PFSK-1 (cell line): ENCODE measurements around the gene KERA.

Experiments
- FOXP2 ChIP-seq: optimal IDR thresholded peaks from 2 replicates; pipeline ENCODE3; 2011; ENCODE audit warnings: borderline replicate concordance, control low read depth, inconsistent platforms; ENCODE audit not compliant: insufficient read depth; ENCODE audit errors: extremely low read length, extremely low read depth
- POLR2AphosphoS5 ChIP-seq: IDR thresholded peaks from 2 replicates; pipeline ENCODE4 v1.6.1; 2012; ENCODE audit warnings: low read depth, mild to moderate bottlenecking, control low read depth, low read length, moderate library complexity
- REST ChIP-seq, 2 experiments: IDR thresholded peaks; 2 replicates each; pipeline versions ENCODE4 v1.6.1 to v1.8.0; 2011 to 2012; ENCODE audit warnings: low read depth in 2 of 2, low read length in 2 of 2, control low read depth in 1 of 2, inconsistent platforms in 1 of 2, mild to moderate bottlenecking in 1 of 2, moderate library complexity in 1 of 2; ENCODE audit not compliant: insufficient read depth in 1 of 2
- SIN3A ChIP-seq: IDR thresholded peaks from 2 replicates; pipeline ENCODE4 v1.6.1; 2012; ENCODE audit warnings: mild to moderate bottlenecking, low read length, moderate library complexity, borderline replicate concordance; ENCODE audit not compliant: insufficient read depth
- TAF1 ChIP-seq: IDR thresholded peaks from 2 replicates; pipeline ENCODE4 v1.6.1; 2012; ENCODE audit warnings: low read length, control low read depth, borderline replicate concordance; ENCODE audit not compliant: insufficient read depth

KERA gene

GRCh38 chr12:91040096-91040755, 17.6 kb downstream of the KERA start:
- TF ChIP-seq REST (IDR thresholded peaks at IDR 0.05; ENCODE audit: insufficient read depth in 1 of 2, low read depth in 2 of 2, low read length in 2 of 2) (no peak), SIN3A (no peak), POLR2AphosphoS5 (no peak), TAF1 (no peak), FOXP2 (no peak)

- TF ChIP-seq POLR2AphosphoS5: no peak
- TF ChIP-seq REST (IDR thresholded peaks at IDR 0.05; ENCODE audit: insufficient read depth in 1 of 2, low read depth in 2 of 2, low read length in 2 of 2): no peak
- TF ChIP-seq TAF1: no peak
- TF ChIP-seq SIN3A: no peak
- no peak for TF ChIP-seq FOXP2
Measured at GRCh38 chr12:91037276-91037675, 20.5 kb downstream of the KERA start.

GRCh38 chr12:91033251-91033650, 24.6 kb downstream of the KERA start:
- no peak for TF ChIP-seq TAF1
- no peak for TF ChIP-seq FOXP2
- no peak for TF ChIP-seq POLR2AphosphoS5
- TF ChIP-seq SIN3A: no peak
- TF ChIP-seq REST (IDR thresholded peaks at IDR 0.05; ENCODE audit: insufficient read depth in 1 of 2, low read depth in 2 of 2, low read length in 2 of 2): no peak

- TF ChIP-seq FOXP2 (no peak), SIN3A (no peak)
Measured at GRCh38 chr12:91023326-91024004, 34.4 kb downstream of the KERA start.

GRCh38 chr12:91021076-91021475, 36.7 kb downstream of the KERA start:
- TF ChIP-seq TAF1: no peak
- TF ChIP-seq POLR2AphosphoS5: no peak

GRCh38 chr12:91019455-91019854, 38.4 kb downstream of the KERA start:
- no peak for TF ChIP-seq SIN3A
- TF ChIP-seq POLR2AphosphoS5: no peak
- no peak for TF ChIP-seq REST (IDR thresholded peaks at IDR 0.05; ENCODE audit: insufficient read depth in 1 of 2, low read depth in 2 of 2, low read length in 2 of 2)
- no peak for TF ChIP-seq TAF1
- no peak for TF ChIP-seq FOXP2
